Ascending aorta (tissue), 2 donors: ENCODE data around the gene PYGB. TPM values are rescaled to one million over a fixed set of nuclear protein-coding genes. Genes with fewer than 3 reads are reported as not detected.

Source experiments
- DNase-seq, 2 donors: peaks; one replicate each; pipeline ENCODE4 v3.0.0-alpha.2; 2019; ENCODE audit warnings: low spot score in 2 of 2
- H3K27ac ChIP-seq, 2 donors: fragments of 200-600 bp; sonication (generic); one replicate each; pipeline ENCODE4 v1.5.1; 2016 to 2017; ENCODE audit warnings: mild to moderate bottlenecking in 1 of 2
- H3K27me3 ChIP-seq: fragments of 200-600 bp; sonication (generic); one replicate; pipeline ENCODE4 v1.5.1; 2017
- H3K36me3 ChIP-seq, 2 donors: fragments of 200-600 bp; sonication (generic); one replicate each; pipeline ENCODE4 v1.5.1; 2016
- H3K4me1 ChIP-seq, 2 donors: fragments of 200-600 bp; sonication (generic); one replicate each; pipeline ENCODE4 v1.5.1; 2016 to 2017; ENCODE audit warnings: mild to moderate bottlenecking in 1 of 2
- H3K4me3 ChIP-seq, 2 donors: fragments of 200-600 bp; sonication (generic); one replicate each; pipeline ENCODE4 v1.5.1; 2016 to 2017; ENCODE audit warnings: mild to moderate bottlenecking in 1 of 2
- H3K9me3 ChIP-seq, 2 donors: fragments of 200-600 bp; sonication (generic); one replicate each; pipeline ENCODE4 v1.5.1; 2016
- CTCF ChIP-seq, 3 experiments: fragments of 200-600 bp in 2 of 3; fragments of 450-650 bp in 1 of 3; sonication (generic) in 2 of 3; IDR thresholded peaks; one replicate each; pipeline ENCODE4 v1.5.1; 2016 to 2019; ENCODE audit warnings: antibody characterized with exemption in 3 of 3, mild to moderate bottlenecking in 1 of 3, moderate library complexity in 1 of 3
- intact Hi-C: fragments of 100-400 bp; cut with DNase I; formaldehyde crosslinking; loops from one replicate; pipeline ENCODE4 v1.15.1; 2023
- total RNA-seq: library from RNA; depleted of rRNA; stranded (reverse); fragments of >200 nt; gene quantifications from one replicate; pipeline ENCODE4 v1.1.0, GENCODE V29; 2016

Gene PYGB
- total RNA-seq, 1 donor from 2014 or later, result 125 TPM

GRCh38 chr20:25280574-25281535 is 33.0 kb downstream of the PYGB start:
- intact Hi-C loops, result no loop called here
- Histone ChIP-seq H3K36me3 (peaks cover 96 to 100% of the 10 kb centered on the region in 2 donors), H3K27ac (no peak overlapping the region)

GRCh38 chr20:25281541-25281991 is 33.7 kb downstream of the PYGB start:
- Histone ChIP-seq H3K9me3 (no peaks in the 10 kb centered on the region), H3K27me3 (no peaks in the 10 kb centered on the region), H3K27ac (no peak overlapping the region), H3K4me1 (no peaks in the 10 kb centered on the region), H3K4me3 (no peak overlapping the region), H3K36me3 (peaks cover 99 to 100% of the 10 kb centered on the region in 2 donors)
- DNase-seq, result peak; percentile 5 to 53
- intact Hi-C loops, result no loop called here
- TF ChIP-seq CTCF (IDR thresholded peaks at IDR 0.05), result no peak

More at GRCh38 chr20:25280574-25281535, 33.0 kb downstream of the PYGB start:
- no peak overlapping the region for H3K4me3 ChIP-seq
- no peaks in the 10 kb centered on the region for H3K9me3 ChIP-seq
- no peaks in the 10 kb centered on the region for H3K4me1 ChIP-seq
- H3K27me3 ChIP-seq, result no peaks in the 10 kb centered on the region
- peak; percentile 7 to 56 for DNase-seq
- TF ChIP-seq CTCF (IDR thresholded peaks at IDR 0.05), result no peak

DNA sequence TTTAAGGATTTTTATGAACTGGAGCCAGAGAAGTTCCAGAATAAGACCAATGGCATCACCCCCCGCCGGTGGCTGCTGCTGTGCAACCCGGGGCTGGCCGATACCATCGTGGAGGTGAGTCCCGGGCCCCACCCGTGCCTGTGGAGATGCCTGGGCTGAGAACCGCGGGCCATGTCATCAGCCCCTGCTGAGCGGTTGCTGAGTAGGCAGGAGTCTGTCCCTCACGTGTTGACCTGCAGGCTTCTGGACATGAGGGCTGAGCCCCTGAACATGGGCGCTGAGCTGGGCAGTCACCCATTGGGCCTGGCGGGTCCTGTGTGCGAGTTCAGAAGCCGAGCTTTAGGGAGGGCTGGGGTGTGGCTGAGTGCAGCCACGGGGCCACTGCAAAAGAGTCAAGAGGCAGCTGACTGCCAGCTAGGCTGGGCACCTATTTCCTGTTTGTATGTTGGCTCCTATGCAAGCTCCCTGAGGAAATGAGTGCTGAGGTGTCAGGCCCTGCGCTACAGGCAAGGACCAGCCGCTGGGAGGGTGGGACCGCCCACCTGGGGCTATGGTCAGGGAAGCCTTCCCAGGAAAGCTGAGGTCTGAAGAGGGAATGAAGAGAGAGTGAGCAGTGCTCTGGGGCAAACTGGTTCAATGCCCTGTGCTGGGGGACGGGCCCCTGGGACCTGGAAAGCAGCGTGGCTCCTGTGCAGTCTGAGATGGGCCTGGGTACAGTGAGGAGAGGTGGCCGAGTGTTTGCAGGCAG is 34.3 kb downstream of the PYGB start:
- intact Hi-C loops, result no loop called here
- Histone ChIP-seq H3K4me1 (no peaks in the 10 kb centered on the region), H3K9me3 (no peaks in the 10 kb centered on the region), H3K36me3 (peaks cover 99 to 100% of the 10 kb centered on the region in 2 donors), H3K27me3 (no peaks in the 10 kb centered on the region), H3K4me3 (no peak overlapping the region), H3K27ac (no peak overlapping the region)
- TF ChIP-seq CTCF (IDR thresholded peaks at IDR 0.05), result no peak
- DNase-seq, result peak in 1 of 2 donors; percentile 61

GRCh38 chr20:25282796-25283195 is 34.9 kb downstream of the PYGB start:
- DNase-seq, result peak; percentile 4 to 60
- H3K9me3 ChIP-seq, result no peaks in the 10 kb centered on the region
- intact Hi-C loops, result no loop called here
- no peak overlapping the region for H3K27ac ChIP-seq
- peaks cover 98 to 100% of the 10 kb centered on the region in 2 donors for H3K36me3 ChIP-seq
- no peak for TF ChIP-seq CTCF (IDR thresholded peaks at IDR 0.05)
- no peaks in the 10 kb centered on the region for H3K27me3 ChIP-seq
- H3K4me1 ChIP-seq, result no peaks in the 10 kb centered on the region
- H3K4me3 ChIP-seq, result no peak overlapping the region

- no peaks in the 10 kb centered on the region for H3K9me3 ChIP-seq
- TF ChIP-seq CTCF (IDR thresholded peaks at IDR 0.05), result no peak
- H3K4me3 ChIP-seq, result no peak overlapping the region
- intact Hi-C loops, result no loop called here
- no peaks in the 10 kb centered on the region for H3K4me1 ChIP-seq
- H3K36me3 ChIP-seq, result peaks cover 98 to 100% of the 10 kb centered on the region in 2 donors
- H3K27me3 ChIP-seq, result no peaks in the 10 kb centered on the region
- no peak overlapping the region for H3K27ac ChIP-seq
- DNase-seq, result peak; percentile 3 to 51
Observed at GRCh38 chr20:25283221-25283951, 35.5 kb downstream of the PYGB start.
